ENCODE data around the gene FOXP1. TPM values are rescaled to one million over a fixed set of nuclear protein-coding genes. Genes with fewer than 3 reads are reported as not detected.

The FOXP1 gene
- total and polyA plus RNA-seq, 9 of the 15 experiments (the other 6 are each of a cell fraction or from before 2014, with no cell fraction given), result 7.7 to 34.5 (median 13.7) TPM

DNA sequence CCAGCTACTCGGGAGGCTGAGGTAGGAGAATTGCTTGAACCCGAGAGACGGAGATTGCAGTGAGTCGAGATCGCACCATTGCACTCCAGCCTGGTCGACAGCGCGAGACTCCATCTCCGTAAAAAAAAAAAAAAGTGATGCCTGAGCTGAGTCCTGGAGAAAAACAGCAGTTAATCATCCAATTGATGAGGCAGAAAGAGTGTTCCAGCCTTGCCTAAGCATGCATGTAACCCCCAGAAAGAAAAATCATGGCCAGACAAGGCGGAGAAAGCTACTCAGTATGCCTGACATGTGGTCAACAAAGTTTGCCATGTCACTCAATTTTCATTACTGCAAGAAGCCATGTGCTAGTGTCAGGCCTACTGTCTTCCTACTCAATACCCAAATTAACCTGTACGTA, 678.0 kb downstream of the FOXP1 start:
- Histone ChIP-seq H3K36me3 (ENCODE audit: control insufficient read depth, insufficient read depth, low read length) (no peaks in the 10 kb centered on the region), H3K9me3 (replicated peaks; ENCODE audit: control insufficient read depth, insufficient read depth, low read depth, low read length) (no peaks in the 10 kb centered on the region), H2AFZ (ENCODE audit: low read depth, low read length) (no peak overlapping the region), H3K4me1 (replicated peaks in 1 of 2; ENCODE audit: control insufficient read depth in 2 of 2, insufficient read depth in 2 of 2, low read length in 2 of 2) (no peaks in the 10 kb centered on the region), H4K20me1 (replicated peaks; ENCODE audit: control insufficient read depth, insufficient read depth, low read length) (no peaks in the 10 kb centered on the region), H3K9me1 (ENCODE audit: control insufficient read depth, insufficient read depth, low read length) (no peaks in the 10 kb centered on the region), H3K27ac (ENCODE audit: extremely low read depth, low read depth, low read length) (no peak overlapping the region), H3K79me2 (ENCODE audit: control insufficient read depth, insufficient read depth, low read length) (no peaks in the 10 kb centered on the region), H3K27me3 (ENCODE audit: control insufficient read depth in 2 of 2, insufficient read depth in 2 of 2, low read length in 2 of 2) (peaks cover 3 to 4% of the 10 kb centered on the region in 2 experiments; a peak in 3 of 5 replicates), H3K4me2 (ENCODE audit: insufficient read depth, low read length) (no peak overlapping the region), H3K9ac (ENCODE audit: insufficient read depth in 1 of 2, low read depth in 2 of 2, low read length in 2 of 2) (no peak overlapping the region), H3K4me3 (no peak overlapping the region)
- intact Hi-C loops (cut with micrococcal nuclease), result no loop called here
- FAIRE-seq, result no peak
- ChIA-PET CTCF (ENCODE audit: low intra/inter-chr PET ratio) (no interaction called here), POLR2A (no interaction called here)
- DNase-seq (ENCODE audit: extremely low read depth in 1 of 4, low spot score in 3 of 4), result no peak
- no TSS peak for BruUV-seq (replicated peaks)
- no peak for ATAC-seq
- in situ Hi-C loops (cut with MboI), result no loop called here
- 17% methylated on average over 9 of the region's 11 CpGs for WGBS (ENCODE audit: insufficient coverage, low coverage, missing lambda C conversion rate)
- TF ChIP-seq SIRT6 (IDR thresholded peaks at IDR 0.05; ENCODE audit: low read depth, low read length) (no peak), NELFE (IDR thresholded peaks at IDR 0.05; ENCODE audit: insufficient read depth, insufficient read length) (no peak), SETDB1 (IDR thresholded peaks at IDR 0.05; ENCODE audit: low read length) (no peak), ZNF23 (CRISPR knock-in tag; IDR thresholded peaks at IDR 0.05) (no peak), IRF2 (CRISPR knock-in tag; IDR thresholded peaks at IDR 0.05) (no peak)
- TF ChIP-seq, protein P1, sequence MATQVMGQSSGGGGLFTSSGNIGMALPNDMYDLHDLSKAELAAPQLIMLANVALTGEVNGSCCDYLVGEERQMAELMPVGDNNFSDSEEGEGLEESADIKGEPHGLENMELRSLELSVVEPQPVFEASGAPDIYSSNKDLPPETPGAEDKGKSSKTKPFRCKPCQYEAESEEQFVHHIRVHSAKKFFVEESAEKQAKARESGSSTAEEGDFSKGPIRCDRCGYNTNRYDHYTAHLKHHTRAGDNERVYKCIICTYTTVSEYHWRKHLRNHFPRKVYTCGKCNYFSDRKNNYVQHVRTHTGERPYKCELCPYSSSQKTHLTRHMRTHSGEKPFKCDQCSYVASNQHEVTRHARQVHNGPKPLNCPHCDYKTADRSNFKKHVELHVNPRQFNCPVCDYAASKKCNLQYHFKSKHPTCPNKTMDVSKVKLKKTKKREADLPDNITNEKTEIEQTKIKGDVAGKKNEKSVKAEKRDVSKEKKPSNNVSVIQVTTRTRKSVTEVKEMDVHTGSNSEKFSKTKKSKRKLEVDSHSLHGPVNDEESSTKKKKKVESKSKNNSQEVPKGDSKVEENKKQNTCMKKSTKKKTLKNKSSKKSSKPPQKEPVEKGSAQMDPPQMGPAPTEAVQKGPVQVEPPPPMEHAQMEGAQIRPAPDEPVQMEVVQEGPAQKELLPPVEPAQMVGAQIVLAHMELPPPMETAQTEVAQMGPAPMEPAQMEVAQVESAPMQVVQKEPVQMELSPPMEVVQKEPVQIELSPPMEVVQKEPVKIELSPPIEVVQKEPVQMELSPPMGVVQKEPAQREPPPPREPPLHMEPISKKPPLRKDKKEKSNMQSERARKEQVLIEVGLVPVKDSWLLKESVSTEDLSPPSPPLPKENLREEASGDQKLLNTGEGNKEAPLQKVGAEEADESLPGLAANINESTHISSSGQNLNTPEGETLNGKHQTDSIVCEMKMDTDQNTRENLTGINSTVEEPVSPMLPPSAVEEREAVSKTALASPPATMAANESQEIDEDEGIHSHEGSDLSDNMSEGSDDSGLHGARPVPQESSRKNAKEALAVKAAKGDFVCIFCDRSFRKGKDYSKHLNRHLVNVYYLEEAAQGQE (IDR thresholded peaks at IDR 0.05; ENCODE audit: borderline replicate concordance), result no peak
- TF ChIP-seq, protein P1 (CRISPR knock-in tag; IDR thresholded peaks at IDR 0.05; ENCODE audit: low read depth), result no peak
- TF ChIP-seq, protein P2, sequence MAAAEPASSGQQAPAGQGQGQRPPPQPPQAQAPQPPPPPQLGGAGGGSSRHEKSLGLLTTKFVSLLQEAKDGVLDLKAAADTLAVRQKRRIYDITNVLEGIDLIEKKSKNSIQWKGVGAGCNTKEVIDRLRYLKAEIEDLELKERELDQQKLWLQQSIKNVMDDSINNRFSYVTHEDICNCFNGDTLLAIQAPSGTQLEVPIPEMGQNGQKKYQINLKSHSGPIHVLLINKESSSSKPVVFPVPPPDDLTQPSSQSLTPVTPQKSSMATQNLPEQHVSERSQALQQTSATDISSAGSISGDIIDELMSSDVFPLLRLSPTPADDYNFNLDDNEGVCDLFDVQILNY (CRISPR knock-in tag; IDR thresholded peaks at IDR 0.05), result no peak
- TF ChIP-seq, protein P3, sequence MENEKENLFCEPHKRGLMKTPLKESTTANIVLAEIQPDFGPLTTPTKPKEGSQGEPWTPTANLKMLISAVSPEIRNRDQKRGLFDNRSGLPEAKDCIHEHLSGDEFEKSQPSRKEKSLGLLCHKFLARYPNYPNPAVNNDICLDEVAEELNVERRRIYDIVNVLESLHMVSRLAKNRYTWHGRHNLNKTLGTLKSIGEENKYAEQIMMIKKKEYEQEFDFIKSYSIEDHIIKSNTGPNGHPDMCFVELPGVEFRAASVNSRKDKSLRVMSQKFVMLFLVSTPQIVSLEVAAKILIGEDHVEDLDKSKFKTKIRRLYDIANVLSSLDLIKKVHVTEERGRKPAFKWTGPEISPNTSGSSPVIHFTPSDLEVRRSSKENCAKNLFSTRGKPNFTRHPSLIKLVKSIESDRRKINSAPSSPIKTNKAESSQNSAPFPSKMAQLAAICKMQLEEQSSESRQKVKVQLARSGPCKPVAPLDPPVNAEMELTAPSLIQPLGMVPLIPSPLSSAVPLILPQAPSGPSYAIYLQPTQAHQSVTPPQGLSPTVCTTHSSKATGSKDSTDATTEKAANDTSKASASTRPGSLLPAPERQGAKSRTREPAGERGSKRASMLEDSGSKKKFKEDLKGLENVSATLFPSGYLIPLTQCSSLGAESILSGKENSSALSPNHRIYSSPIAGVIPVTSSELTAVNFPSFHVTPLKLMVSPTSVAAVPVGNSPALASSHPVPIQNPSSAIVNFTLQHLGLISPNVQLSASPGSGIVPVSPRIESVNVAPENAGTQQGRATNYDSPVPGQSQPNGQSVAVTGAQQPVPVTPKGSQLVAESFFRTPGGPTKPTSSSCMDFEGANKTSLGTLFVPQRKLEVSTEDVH (IDR thresholded peaks at IDR 0.05; ENCODE audit: low read depth, partially characterized antibody), result no peak
- TF ChIP-seq, protein P4, sequence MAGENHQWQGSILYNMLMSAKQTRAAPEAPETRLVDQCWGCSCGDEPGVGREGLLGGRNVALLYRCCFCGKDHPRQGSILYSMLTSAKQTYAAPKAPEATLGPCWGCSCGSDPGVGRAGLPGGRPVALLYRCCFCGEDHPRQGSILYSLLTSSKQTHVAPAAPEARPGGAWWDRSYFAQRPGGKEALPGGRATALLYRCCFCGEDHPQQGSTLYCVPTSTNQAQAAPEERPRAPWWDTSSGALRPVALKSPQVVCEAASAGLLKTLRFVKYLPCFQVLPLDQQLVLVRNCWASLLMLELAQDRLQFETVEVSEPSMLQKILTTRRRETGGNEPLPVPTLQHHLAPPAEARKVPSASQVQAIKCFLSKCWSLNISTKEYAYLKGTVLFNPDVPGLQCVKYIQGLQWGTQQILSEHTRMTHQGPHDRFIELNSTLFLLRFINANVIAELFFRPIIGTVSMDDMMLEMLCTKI (IDR thresholded peaks at IDR 0.05; ENCODE audit: partially characterized antibody), result no peak
